Measurements from ENCODE around the gene TGFB1. TPM values are rescaled to one million over a fixed set of nuclear protein-coding genes. Genes with fewer than 3 reads are reported as not detected.

TGFB1 gene
- polyA plus RNA-seq, 1 donor (not counting 4 experiments of a cell fraction or from before 2014, with no cell fraction given), result 5.8 TPM

- Histone ChIP-seq H3K9me1 (ENCODE audit: control insufficient read depth, extremely low read depth, insufficient read depth, low read length) (no peaks in the 10 kb centered on the region), H3K9ac (ENCODE audit: control insufficient read depth, extremely low read depth, insufficient read depth, low read length) (peak overlapping the region; percentile 99), H4K20me1 (ENCODE audit: control insufficient read depth, extremely low read depth, insufficient read depth, low read length) (no peaks in the 10 kb centered on the region), H3K4me3 (ENCODE audit: control insufficient read depth in 2 of 3, extremely low read depth in 1 of 3, insufficient read depth in 2 of 3, low read depth in 1 of 3, low read length in 3 of 3) (peak overlapping the region; percentile 82 to 100 (median 99)), H3K4me2 (ENCODE audit: control insufficient read depth, extremely low read depth, insufficient read depth, low read depth, low read length) (peak overlapping the region; percentile 98), H3K36me3 (ENCODE audit: control insufficient read depth in 2 of 2, extremely low read depth in 1 of 2, insufficient read depth in 2 of 2, low read length in 2 of 2) (no peaks in the 10 kb centered on the region), H3K9me3 (ENCODE audit: control insufficient read depth, low read depth, low read length) (no peaks in the 10 kb centered on the region), H3K79me2 (ENCODE audit: control insufficient read depth, insufficient read depth, low read length) (peaks cover 27% of the 10 kb centered on the region), H3K4me1 (ENCODE audit: control insufficient read depth, extremely low read depth, insufficient read depth, low read length) (peaks cover 13% of the 10 kb centered on the region), H2AFZ (ENCODE audit: control insufficient read depth, low read length) (peak overlapping the region; percentile 97), H3K27me3 (ENCODE audit: control insufficient read depth, extremely low read depth, insufficient read depth, low read length) (no peaks in the 10 kb centered on the region), H3K27ac (ENCODE audit: control insufficient read depth, insufficient read depth, low read length) (peak overlapping the region; percentile 100)
- dilution Hi-C loops (cut with MboI; ENCODE audit: extremely low pct_ligation_motif_present, low sequenced_read_pairs), result no loop called here
- DNase-seq (ENCODE audit: low read depth, low spot score) (no peak), FAIRE-seq (no peak)
- TF ChIP-seq EZH2 (IDR thresholded peaks at IDR 0.05; ENCODE audit: low read length) (no peak), CTCF (optimal IDR thresholded peaks at IDR 0.05 in 1 of 3, IDR thresholded peaks at IDR 0.05 in 1 of 3, conservative IDR thresholded peaks at IDR 0.05 in 1 of 3; ENCODE audit: extremely low read depth in 1 of 3, insufficient read depth in 2 of 3, low read length in 3 of 3) (no peak)
Observed at GRCh38 chr19:41398050-41398418, 44.3 kb upstream of the TGFB1 start.

GRCh38 chr19:41397086-41398049, 43.6 kb upstream of the TGFB1 start, which contains the start of the genes BCKDHA and EXOSC5:
TSS of gene BCKDHA (plus strand) at chr19:41397818. CDS start at chr19:41397828, 10 bp downstream.
TSS of gene EXOSC5 (minus strand) at chr19:41397359. CDS start at chr19:41397328, 31 bp downstream.
- Histone ChIP-seq H3K9me3 (ENCODE audit: control insufficient read depth, low read depth, low read length) (no peaks in the 10 kb centered on the region), H3K4me1 (ENCODE audit: control insufficient read depth, extremely low read depth, insufficient read depth, low read length) (peaks cover 13% of the 10 kb centered on the region), H3K27me3 (ENCODE audit: control insufficient read depth, extremely low read depth, insufficient read depth, low read length) (no peaks in the 10 kb centered on the region), H3K9ac (ENCODE audit: control insufficient read depth, extremely low read depth, insufficient read depth, low read length) (peak within 1 kb of the TSS; percentile 99), H3K36me3 (ENCODE audit: control insufficient read depth in 2 of 2, extremely low read depth in 1 of 2, insufficient read depth in 2 of 2, low read length in 2 of 2) (no peaks in the 10 kb centered on the region), H3K4me3 (ENCODE audit: control insufficient read depth in 2 of 3, extremely low read depth in 1 of 3, insufficient read depth in 2 of 3, low read depth in 1 of 3, low read length in 3 of 3) (peak within 1 kb of the TSS; percentile 82 to 100 (median 100)), H3K79me2 (ENCODE audit: control insufficient read depth, insufficient read depth, low read length) (peaks cover 27% of the 10 kb centered on the region), H2AFZ (ENCODE audit: control insufficient read depth, low read length) (peak within 1 kb of the TSS; percentile 97), H4K20me1 (ENCODE audit: control insufficient read depth, extremely low read depth, insufficient read depth, low read length) (no peaks in the 10 kb centered on the region), H3K9me1 (ENCODE audit: control insufficient read depth, extremely low read depth, insufficient read depth, low read length) (no peaks in the 10 kb centered on the region), H3K27ac (ENCODE audit: control insufficient read depth, insufficient read depth, low read length) (peak within 1 kb of the TSS; percentile 100), H3K4me2 (ENCODE audit: control insufficient read depth, extremely low read depth, insufficient read depth, low read depth, low read length) (peak within 1 kb of the TSS; percentile 100)
- no peak for TF ChIP-seq EZH2 (IDR thresholded peaks at IDR 0.05; ENCODE audit: low read length)
- no peak for TF ChIP-seq CTCF (optimal IDR thresholded peaks at IDR 0.05 in 1 of 3, IDR thresholded peaks at IDR 0.05 in 1 of 3, conservative IDR thresholded peaks at IDR 0.05 in 1 of 3; ENCODE audit: extremely low read depth in 1 of 3, insufficient read depth in 2 of 3, low read length in 3 of 3)
- dilution Hi-C loops (cut with MboI; ENCODE audit: extremely low pct_ligation_motif_present, low sequenced_read_pairs), result no loop called here
- peak; percentile 96 for DNase-seq (ENCODE audit: low read depth, low spot score)
- FAIRE-seq, result peak; percentile 85
